ENCODE measurements around the gene ANO3.

DNA sequence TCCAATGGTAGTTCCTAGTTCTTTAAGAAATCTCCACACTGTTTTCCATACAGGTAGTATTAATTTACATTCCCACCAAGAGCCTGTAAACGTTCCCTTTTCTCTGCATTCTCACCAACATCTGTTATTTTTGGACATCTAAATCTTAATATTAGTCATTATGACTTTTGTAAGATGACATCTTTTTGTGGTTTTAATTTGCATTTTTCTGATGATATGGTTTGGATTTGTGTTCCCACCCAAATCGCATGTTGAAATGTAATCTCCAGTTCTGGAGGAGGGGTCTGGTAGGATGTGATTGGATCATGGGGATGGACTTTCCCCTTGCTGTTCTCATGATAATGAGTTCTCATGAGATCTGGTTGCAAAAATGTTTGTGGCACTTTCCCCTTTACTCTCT lies 151.2 kb downstream of the ANO3 start:
- TF ChIP-seq, protein P1, sequence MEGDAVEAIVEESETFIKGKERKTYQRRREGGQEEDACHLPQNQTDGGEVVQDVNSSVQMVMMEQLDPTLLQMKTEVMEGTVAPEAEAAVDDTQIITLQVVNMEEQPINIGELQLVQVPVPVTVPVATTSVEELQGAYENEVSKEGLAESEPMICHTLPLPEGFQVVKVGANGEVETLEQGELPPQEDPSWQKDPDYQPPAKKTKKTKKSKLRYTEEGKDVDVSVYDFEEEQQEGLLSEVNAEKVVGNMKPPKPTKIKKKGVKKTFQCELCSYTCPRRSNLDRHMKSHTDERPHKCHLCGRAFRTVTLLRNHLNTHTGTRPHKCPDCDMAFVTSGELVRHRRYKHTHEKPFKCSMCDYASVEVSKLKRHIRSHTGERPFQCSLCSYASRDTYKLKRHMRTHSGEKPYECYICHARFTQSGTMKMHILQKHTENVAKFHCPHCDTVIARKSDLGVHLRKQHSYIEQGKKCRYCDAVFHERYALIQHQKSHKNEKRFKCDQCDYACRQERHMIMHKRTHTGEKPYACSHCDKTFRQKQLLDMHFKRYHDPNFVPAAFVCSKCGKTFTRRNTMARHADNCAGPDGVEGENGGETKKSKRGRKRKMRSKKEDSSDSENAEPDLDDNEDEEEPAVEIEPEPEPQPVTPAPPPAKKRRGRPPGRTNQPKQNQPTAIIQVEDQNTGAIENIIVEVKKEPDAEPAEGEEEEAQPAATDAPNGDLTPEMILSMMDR (conservative IDR thresholded peaks at IDR 0.05; ENCODE audit: low read length) = no peak
- no peak for TF ChIP-seq EZH2phosphoT487 (IDR thresholded peaks at IDR 0.05; ENCODE audit: borderline replicate concordance)
